Activated CD8-positive, alpha-beta memory T cell treated with anti-CD3 and anti-CD28 coated beads, Interleukin-2, amount 50 U/mL, for 24 hours (primary cell): Measurements from ENCODE around the gene TIPIN.

Source experiments
- DNase-seq: peaks from one replicate; pipeline ENCODE4 v3.0.0-alpha.2; 2020; ENCODE audit errors: extremely low read depth

Gene TIPIN

DNA sequence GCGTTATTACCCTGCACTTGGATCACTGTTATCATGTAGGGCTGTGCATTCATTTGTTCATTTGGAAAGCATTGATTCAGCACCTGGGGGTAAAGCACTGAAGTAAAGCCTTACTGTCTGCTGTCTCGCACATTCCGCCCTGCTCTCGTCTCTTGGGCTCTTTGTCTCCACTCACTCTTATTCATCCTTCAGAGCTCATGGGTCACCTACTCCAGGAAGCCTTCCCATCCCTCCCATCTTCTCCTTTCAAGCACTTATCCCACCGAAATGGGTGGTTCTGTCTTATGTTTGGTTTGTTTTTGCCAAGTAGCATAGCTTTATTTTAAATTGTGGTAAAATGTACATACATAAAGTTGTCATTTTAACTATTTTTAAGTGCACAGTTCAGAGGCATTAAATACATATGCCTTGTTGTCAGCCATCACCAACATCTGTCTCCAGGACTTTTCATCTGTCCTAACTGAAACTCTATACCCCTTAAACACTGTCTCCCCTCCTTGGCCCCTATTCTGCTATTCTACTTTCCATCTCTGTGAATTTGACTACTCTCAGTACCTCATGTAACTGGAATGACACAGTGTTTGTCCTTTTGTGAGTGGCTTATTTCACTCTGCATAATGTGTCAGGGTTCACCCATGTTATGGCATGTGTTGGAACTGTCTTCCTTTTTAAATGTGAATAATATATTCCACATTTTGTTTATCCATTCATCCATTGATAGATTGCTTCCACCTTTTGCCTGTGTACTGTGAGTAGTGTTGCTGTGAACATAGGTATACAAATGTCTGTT lies 53.8 kb downstream of the TIPIN start:
- DNase-seq = no peak

DNA sequence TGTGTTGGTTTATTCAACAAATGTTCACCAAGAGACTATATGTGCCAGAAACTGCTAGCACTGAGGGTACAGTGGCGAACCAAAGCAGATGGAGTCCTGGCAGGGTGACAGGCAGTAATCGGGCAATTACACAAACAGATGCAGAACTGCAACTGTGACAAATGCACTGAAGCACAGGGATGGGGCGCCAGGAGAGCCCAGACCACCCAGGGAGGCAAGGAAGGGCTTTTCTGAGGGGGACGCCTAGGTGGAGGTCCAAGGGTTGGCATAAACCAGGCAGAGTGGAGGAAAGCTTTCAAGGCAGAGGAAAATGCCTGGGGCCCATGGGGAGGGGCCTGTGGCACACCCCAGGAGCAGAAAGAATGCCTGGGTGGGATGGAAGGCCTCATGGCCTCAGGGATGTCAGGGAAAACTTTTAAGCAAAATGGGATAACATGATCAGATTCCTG lies 57.7 kb downstream of the TIPIN start:
- DNase-seq = no peak

DNA sequence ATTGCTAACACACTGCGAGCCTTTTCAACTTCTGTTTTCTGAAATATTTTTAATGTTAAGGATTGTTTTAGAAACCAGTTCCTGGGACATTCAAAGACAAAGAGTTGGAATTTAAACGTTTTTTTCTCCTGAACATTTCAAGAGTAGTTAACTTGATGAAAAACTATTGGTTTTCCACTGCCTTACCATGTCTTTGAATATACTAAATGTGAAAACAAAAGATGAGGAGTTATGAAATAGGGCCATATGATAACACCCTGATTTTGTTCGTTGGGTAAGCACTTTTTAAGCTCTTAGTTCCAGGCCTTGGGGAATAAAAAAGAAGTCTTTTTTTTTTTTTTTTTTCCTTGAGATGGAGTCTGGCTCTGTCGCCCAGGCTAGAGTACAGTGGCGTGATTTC lies 60.3 kb downstream of the TIPIN start:
- no peak for DNase-seq

DNA sequence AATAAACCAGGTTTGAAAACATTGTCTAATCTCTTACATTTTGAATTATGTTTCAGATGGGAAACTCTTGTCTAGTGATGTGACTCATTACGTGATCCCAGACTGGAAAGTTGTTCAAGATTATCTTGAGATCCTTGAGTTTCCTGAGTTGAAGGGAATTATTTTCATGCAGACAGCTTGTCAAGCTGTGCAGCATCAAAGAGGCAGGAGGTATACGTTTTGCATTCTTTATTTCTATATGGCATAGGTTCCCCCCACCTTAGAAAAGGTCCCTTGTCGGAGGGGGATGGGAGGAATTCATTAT lies 61.6 kb downstream of the TIPIN start:
- no peak for DNase-seq

DNA sequence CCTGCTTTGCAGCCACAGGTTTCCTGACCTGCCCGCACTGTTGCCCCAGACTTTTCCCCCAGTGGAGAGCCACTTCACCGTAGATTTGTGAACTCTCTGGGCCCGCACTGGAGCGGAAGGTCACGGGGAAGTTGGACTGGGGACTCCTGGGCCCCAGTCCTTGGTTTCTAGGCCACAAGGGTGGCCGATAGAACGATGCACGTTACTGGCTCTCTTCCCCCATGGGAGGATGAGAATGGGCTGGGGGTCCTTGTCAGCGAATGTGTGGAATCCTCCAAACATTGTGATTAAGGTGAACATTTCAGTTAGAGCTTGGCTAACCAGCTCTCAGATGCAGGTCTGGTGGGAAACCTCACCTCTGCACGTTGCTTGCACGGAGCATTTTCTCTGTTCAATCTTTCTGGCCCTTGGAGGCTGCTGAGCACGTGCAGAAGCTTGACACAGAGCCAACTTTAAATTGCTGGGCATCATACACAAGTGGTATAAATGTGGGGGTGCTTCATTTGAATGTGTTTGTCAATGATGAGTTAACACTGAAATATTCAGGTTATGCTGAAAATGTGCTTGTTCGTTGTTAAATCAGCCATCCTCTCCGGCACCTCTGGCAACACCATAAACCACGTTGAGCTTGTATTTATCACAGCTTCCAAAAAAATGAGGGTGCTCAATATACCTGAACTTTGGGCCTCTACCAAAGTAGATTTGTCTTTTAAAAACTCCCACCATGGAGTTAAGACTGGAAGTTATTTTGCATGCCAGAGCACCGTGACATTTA lies 62.1 kb downstream of the TIPIN start:
- no peak for DNase-seq

DNA sequence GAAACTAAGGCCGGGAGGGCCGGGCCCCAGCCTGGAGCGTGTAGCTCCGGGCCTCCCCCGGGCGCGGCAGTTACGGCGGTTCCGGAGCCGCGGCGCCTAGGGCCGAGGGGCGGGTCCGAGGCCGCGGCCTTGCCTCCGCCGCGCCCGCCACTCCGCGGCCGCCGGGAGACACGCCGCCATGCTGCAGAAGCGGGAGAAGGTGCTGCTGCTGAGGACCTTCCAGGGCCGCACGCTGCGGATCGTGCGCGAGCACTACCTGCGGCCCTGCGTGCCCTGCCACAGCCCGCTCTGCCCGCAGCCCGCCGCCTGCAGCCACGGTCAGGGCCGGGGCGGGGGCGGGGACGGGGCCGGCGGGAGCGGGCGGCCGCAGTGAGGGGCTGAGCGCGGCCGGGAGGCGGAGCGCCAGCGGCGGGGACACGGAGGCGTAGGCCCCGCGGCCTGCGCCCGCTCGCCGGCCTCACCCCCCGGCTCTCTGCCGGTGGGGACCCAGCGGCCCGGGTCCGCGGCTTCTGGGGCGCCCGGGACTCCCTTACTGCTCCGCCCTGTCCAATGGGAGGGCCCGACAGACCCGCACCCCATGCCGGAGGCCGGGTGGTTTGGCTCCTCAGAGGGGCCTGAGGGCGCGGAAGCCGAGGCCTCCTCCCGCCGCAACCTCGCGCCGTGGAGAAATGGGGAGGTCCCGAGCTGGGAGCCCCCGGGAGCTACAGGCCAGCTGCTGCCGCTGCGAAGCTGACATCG lies 62.9 kb downstream of the TIPIN start, which contains the start of gene DIS3L:
Gene DIS3L (plus strand): TSS at position 150 of the 738 bp plus-strand sequence. CDS start 29 bp downstream, at position 179.
- DNase-seq = no peak

DNA sequence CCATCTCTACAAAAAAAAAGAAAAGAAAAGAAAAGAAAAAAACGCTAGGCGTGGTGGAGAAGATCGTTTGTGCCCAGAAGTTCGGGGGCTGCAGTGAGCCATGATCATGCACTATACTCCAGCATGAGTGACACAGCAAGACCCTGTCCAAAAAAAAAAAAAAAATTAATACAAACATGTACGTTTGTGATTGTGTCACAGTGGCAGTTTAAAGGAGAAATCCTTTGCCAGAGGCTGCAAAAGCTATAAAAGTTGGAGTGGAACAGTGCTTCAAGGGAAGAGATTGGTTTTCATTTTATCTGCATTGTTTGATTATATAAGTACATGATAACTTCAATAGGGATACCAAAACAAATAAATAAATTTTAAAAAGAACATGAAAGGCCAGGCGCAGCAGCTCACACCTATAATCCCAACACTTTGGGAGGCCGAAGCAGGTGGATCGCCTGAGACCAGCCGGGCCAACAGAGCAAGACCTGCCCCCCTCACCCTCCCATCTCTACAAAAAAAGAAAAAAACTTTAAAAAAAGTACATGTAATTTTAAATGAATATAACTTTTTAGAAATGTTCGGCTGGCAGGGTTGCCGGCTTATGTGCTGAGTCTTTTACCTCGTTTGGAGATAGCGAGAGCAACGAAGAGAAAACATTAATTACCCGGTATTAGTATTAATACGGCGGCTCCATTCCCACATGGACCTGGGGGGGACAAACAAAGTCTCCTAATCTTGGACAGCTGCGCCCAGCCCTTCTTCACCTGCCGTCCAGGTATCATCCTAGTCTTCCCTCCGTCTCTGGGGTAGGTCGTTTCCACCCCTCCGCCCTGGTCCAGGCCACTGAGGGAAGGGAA lies 63.7 kb downstream of the TIPIN start:
- DNase-seq = no peak

DNA sequence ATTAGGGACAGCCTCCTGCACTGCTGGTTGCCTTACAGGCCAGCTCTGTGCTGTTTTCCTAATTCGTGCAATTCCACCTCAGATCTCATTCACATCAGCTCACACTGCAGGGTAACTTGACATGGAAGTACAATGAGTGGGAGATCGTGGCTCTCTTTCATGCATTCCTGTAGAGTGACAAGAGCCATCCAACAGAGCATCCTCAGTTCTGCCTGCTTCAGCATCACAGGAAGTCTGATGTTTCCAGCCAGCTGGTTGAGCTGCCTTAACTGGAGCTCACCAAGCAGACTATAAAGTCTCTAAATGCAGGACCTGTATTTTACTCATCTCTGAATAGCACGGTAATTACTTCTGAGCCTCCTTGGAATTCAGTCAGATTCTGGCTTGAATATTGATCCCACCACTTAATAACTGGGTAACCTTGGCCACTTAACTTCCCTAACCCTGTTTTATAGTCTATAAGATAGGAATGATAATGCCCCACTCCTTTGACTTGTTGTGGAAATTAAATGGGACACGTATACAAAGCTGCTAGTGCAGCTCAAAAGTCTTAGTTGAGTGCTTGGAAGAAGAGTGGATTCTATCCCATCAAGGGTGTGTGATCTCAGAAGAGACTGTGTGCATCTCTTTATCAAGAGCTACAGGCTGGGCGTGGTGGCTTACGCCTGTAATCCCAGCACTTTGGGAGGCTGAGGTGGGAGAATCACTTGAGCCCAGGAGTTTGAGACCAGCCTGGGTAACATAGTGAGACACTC lies 64.5 kb downstream of the TIPIN start:
- DNase-seq = no peak

DNA sequence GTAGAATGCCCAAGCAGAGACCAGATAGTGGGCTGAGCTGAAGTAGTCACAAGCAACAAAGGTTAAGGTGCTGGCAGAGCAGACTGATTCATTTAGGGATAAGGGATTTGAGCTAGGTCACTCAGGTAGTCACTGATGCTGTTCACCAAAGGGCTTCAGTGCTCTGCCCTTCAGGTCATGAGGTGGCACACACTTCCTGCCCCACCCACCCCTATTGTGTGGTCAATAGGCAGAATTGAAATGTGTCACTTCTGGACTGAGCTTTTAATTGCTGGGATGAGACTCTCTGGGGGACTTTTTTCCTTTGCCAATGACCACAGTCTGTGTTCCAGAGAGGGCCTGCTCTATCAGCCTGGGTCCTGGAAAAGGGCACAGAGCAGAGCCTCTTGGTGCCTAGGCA lies 66.0 kb downstream of the TIPIN start:
- no peak for DNase-seq

DNA sequence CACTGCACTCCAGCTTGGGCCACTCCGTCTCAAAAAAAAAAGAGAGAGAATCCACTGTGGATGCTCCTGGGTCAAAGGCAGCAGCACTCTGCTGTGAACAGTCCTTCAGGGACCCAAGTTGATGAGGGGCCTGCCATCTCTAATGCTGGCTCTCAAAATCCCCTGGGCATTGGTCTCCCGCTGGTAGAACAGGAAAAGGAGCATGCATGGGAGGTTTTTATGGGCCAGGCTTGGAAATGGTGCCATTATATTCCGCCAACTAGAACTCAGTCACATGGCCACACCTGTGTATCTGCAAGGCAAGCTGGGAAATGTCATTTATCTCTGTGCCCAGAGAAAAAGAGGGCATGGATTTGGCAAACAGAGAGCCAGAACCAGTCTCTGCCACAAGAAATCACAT lies 66.5 kb downstream of the TIPIN start:
- no peak for DNase-seq

DNA sequence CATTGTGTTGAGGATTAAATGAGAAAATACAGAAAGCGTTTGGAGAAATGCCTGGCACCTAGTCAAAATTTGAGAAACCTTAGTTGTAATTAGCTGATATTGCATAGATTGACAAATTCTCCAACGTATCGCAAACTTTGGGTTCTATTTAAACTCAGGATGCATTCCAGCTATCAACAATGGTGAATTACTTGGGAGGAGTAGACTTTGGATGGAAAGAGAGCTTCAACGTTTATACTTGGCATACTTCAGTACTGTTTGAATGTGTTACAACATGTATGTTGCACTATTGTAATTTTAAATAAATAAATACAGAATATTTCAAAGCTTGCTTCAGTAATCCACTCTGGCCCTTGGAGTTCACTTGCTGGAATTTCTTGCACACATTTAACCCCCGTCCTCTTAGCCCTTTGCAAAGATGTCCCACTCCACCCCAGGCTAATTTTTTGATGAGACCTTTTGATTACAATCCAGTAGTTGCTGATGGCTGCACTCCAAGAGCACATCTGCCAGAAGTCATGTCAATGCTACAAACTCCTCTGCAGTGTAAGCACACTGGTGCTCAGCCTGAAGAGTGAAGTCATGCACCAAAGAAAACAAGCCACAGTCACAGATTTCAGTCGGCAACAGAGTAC lies 67.8 kb downstream of the TIPIN start:
- no peak for DNase-seq

DNA sequence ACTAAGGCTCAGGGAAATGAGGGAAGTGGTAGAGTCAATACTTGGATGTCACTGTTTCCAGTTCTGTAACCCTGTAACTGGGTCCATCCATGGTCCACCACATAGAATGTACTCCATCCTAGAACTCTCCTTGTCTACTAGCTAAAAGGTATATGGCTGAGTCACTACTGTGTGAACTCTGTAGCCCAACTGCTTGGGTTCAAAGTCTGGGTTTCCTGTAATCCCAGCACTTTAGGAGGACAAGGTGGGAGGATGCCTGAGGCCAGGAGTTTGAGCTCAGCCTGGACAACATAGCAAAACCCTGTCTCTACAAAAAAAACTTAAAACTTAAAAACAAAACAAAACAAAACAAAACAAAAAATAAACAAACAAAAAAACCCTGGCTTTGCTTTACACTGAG lies 68.4 kb downstream of the TIPIN start:
- DNase-seq = no peak

DNA sequence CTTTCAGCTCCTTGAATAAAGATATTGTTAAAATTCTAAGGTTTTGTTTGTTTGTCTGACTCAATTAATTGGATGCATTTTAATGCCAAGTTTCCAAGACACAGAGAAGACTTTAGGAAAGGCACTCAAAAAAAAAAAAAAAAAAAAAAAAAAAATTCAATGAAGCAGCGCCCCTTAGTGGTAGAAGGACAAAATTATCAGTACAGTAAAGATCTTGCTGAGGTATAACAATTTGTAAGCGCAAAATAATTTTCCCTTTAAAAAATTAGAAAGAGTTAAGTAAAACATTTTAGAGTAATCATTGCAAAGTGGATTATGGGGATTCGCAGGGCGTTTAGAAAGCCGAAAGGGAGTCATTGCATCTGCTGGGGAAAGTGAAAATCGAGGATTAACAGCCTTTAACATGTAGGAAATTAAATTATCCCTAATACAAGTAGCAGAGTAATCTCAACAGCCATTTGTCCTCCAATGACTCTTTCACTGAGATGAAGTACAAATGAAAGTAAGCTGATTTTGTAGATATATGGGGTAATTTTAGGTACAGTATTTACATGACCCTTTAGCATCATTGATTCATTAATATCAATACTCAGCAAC lies 68.9 kb downstream of the TIPIN start:
- DNase-seq = no peak
